ENCODE data around the gene ANKRA2.

DNA sequence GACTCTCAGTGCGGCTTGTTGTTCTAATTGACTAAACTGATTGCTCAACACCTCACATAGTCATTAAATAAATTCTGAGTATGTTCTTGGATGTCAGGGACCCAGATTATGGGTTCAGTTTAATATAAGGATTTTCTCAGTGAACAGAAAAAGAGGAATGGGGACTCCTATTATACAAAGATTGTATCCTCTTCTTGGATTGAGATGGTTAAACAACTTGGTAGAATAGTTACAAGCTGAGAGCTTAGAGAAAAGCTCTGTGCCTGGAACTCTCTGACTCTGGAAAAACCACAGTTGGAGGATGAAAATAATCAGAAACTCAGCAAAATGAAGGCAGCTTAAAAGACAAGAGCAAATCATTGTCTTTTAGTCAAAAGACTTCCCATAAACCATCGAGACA is 30.5 kb downstream of the ANKRA2 start:
- no peak for TF ChIP-seq SIN3A (IDR thresholded peaks at IDR 0.05; ENCODE audit: borderline replicate concordance, insufficient read depth, low read length)
- TF ChIP-seq TAF1 (IDR thresholded peaks at IDR 0.05; ENCODE audit: borderline replicate concordance, insufficient read depth, low read length) = no peak
- no peak for TF ChIP-seq POLR2AphosphoS5 (IDR thresholded peaks at IDR 0.05; ENCODE audit: low read depth, low read length)
- TF ChIP-seq, protein P1, sequence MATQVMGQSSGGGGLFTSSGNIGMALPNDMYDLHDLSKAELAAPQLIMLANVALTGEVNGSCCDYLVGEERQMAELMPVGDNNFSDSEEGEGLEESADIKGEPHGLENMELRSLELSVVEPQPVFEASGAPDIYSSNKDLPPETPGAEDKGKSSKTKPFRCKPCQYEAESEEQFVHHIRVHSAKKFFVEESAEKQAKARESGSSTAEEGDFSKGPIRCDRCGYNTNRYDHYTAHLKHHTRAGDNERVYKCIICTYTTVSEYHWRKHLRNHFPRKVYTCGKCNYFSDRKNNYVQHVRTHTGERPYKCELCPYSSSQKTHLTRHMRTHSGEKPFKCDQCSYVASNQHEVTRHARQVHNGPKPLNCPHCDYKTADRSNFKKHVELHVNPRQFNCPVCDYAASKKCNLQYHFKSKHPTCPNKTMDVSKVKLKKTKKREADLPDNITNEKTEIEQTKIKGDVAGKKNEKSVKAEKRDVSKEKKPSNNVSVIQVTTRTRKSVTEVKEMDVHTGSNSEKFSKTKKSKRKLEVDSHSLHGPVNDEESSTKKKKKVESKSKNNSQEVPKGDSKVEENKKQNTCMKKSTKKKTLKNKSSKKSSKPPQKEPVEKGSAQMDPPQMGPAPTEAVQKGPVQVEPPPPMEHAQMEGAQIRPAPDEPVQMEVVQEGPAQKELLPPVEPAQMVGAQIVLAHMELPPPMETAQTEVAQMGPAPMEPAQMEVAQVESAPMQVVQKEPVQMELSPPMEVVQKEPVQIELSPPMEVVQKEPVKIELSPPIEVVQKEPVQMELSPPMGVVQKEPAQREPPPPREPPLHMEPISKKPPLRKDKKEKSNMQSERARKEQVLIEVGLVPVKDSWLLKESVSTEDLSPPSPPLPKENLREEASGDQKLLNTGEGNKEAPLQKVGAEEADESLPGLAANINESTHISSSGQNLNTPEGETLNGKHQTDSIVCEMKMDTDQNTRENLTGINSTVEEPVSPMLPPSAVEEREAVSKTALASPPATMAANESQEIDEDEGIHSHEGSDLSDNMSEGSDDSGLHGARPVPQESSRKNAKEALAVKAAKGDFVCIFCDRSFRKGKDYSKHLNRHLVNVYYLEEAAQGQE (IDR thresholded peaks at IDR 0.05; ENCODE audit: insufficient read depth in 1 of 2, low read depth in 2 of 2, low read length in 2 of 2) = no peak
